Measurements from ENCODE around the gene TUBG1. TPM values are rescaled to one million over a fixed set of nuclear protein-coding genes. Genes with fewer than 3 reads are reported as not detected.
"Not testable (repeated sequence)": the region's sequence is repeated elsewhere in the genome, so short reads cannot be mapped to it uniquely, and the experiment has no call there.

The TUBG1 gene
- total RNA-seq, 2 donors from 2014 or later = 28.8 to 55.9 TPM

DNA sequence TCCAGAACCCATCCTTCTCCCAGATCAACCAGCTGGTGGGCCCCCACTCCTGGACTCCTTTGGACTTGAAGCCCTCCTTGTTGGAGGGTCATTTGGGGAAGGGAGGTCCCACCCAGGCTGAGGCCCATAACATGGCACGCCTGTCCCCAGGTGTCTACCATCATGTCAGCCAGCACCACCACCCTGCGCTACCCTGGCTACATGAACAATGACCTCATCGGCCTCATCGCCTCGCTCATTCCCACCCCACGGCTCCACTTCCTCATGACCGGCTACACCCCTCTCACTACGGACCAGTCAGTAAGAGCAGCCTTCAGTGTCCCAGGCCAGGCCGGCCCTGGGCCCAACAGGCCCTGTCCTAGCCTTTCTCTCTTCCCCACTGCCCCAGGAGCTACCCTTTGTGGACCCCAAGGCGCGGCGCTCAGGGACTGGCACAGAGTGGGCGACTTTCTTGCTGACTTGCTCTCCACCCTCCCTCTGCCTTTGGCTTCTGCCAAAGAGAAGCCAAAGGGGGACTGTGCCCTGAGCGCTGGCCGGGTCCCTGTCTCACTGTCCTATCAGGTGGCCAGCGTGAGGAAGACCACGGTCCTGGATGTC is 4.3 kb downstream of the TUBG1 start:
- DNase-seq (ENCODE audit: low spot score) = no peak
- Histone ChIP-seq H3K9me3 (no peaks in the 10 kb centered on the region), H3K36me3 (peaks cover 39% of the 10 kb centered on the region), H3K27me3 (no peaks in the 10 kb centered on the region), H3K4me3 (no peak overlapping the region), H3K27ac (no peak overlapping the region), H3K4me1 (peaks cover 0 to 18% of the 10 kb centered on the region in 2 donors)
- TF ChIP-seq, protein P1, sequence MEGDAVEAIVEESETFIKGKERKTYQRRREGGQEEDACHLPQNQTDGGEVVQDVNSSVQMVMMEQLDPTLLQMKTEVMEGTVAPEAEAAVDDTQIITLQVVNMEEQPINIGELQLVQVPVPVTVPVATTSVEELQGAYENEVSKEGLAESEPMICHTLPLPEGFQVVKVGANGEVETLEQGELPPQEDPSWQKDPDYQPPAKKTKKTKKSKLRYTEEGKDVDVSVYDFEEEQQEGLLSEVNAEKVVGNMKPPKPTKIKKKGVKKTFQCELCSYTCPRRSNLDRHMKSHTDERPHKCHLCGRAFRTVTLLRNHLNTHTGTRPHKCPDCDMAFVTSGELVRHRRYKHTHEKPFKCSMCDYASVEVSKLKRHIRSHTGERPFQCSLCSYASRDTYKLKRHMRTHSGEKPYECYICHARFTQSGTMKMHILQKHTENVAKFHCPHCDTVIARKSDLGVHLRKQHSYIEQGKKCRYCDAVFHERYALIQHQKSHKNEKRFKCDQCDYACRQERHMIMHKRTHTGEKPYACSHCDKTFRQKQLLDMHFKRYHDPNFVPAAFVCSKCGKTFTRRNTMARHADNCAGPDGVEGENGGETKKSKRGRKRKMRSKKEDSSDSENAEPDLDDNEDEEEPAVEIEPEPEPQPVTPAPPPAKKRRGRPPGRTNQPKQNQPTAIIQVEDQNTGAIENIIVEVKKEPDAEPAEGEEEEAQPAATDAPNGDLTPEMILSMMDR (IDR thresholded peaks at IDR 0.05) = no peak

DNA sequence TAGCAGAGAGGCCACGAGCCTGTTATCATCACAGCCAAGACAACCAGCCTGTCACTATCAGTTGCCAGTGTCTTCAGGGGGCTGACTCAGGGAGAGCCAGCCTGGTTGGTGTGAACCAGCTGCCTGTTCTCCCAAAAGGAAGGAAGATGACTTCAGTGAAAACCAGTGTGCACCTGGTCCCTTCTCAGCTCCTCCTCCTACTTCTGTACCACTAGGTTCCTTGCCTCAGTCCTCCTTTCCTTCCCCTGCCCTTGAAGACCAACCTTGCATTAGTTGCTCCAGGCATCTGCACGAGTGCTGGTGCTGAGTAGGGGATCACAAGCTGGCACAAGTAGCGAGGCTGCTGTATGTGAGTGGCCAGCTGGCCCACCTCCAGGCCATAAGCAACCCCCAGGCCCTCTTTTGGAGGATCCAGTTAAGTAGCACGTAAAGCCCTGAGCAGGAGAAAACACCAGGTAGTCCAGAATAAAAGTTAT is 8.5 kb downstream of the TUBG1 start:
- Histone ChIP-seq H3K4me3 (no peak overlapping the region), H3K4me1 (peaks cover 0 to 11% of the 10 kb centered on the region in 2 donors), H3K9me3 (no peaks in the 10 kb centered on the region), H3K27me3 (no peaks in the 10 kb centered on the region), H3K27ac (peak overlapping the region; percentile 65 to 67), H3K36me3 (peaks cover 27% of the 10 kb centered on the region)
- TF ChIP-seq, protein P1 (IDR thresholded peaks at IDR 0.05) = no peak
- no peak for DNase-seq (ENCODE audit: low spot score)

DNA sequence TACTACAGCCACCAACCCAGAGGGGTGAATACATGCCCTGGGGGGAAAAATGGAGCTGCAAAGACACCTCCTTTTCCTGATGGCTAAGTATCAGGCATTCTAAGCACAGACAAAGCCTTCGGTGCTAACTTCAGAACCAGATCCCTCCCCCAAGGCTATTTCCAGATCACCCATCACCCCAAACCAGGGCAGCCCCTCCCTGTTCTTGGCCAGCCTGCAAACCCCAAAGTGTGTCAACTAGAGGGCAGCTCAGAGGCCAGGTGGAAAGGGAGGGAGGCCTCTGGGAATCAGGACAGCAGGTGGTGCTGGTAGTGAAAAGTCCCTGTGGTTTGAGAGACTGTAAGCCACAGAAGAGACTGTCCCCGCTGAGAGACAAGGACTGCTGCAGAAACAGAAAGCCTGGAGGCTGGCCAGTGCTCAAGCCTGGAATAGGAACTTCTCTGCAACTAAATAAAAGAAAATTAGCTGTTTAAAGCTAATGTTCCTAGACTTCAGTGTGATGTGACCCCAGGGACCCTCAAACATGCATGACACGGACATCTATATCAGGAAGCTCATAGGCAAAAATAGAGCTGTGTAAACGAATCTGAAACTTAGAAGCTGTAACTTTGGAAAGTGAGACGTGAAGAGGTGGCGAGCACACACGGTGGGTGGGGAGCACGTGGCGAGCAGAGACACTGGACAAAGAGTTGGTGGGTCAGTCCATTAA is 9.1 kb downstream of the TUBG1 start:
- TF ChIP-seq, protein P1 (IDR thresholded peaks at IDR 0.05) = peak; percentile 18 to 50
- Histone ChIP-seq H3K36me3 (peaks cover 21% of the 10 kb centered on the region), H3K9me3 (no peaks in the 10 kb centered on the region), H3K4me3 (no peak overlapping the region), H3K4me1 (peaks cover 0 to 11% of the 10 kb centered on the region in 2 donors), H3K27me3 (no peaks in the 10 kb centered on the region), H3K27ac (peak overlapping the region; percentile 65 to 67)
- DNase-seq (ENCODE audit: low spot score) = no peak

DNA sequence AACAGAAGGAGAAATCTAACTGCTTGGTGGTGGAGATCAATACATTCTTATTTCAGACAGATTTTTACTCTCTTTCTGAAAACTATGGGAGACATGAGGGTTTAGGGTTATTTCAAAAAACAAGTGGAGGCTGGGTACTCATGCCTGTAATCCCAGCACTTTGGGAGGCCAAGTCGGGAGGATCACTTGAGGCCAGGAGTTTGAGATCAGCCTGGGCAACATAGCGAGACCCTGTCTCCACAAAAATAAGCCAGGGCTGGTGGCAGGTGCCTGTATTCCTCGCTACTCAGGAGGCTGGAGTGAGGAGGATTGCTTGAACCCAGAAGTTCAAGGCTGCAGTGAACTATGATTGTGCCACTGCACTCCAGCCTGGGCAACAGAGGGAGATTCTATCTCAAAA is 12.5 kb downstream of the TUBG1 start:
- H3K27ac ChIP-seq; H3K4me3 ChIP-seq; H3K36me3 ChIP-seq; H3K9me3 ChIP-seq; H3K27me3 ChIP-seq; DNase-seq (ENCODE audit: low spot score): not testable (repeated sequence)
- H3K4me1 ChIP-seq = peaks cover 0 to 11% of the 10 kb centered on the region in 2 donors

DNA sequence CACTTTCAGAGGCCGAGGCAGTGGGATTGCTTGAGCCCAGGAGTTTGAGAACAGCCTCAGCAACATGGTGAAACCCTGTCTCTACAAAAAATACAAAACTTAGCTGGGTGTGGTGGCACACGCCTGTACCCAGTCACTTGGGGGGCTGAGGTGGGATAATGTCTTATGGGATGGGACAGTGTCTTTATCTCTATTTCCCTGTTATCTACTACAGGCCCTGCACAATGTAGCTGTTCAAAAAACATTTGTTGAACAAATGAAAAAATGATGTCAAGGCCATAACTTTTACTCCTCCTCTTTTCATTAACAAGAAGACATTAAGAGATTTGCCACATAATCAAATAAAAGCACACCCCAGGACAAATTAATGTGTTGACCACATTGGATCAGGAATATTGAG is 13.8 kb downstream of the TUBG1 start:
- H3K4me1 ChIP-seq = peaks cover 0 to 5% of the 10 kb centered on the region in 2 donors
- DNase-seq (ENCODE audit: low spot score) = no peak
- no peaks in the 10 kb centered on the region for H3K27me3 ChIP-seq
- no peak overlapping the region for H3K4me3 ChIP-seq
- no peaks in the 10 kb centered on the region for H3K9me3 ChIP-seq
- no peaks in the 10 kb centered on the region for H3K36me3 ChIP-seq
- no peak overlapping the region for H3K27ac ChIP-seq
- TF ChIP-seq, protein P1 (IDR thresholded peaks at IDR 0.05) = no peak

DNA sequence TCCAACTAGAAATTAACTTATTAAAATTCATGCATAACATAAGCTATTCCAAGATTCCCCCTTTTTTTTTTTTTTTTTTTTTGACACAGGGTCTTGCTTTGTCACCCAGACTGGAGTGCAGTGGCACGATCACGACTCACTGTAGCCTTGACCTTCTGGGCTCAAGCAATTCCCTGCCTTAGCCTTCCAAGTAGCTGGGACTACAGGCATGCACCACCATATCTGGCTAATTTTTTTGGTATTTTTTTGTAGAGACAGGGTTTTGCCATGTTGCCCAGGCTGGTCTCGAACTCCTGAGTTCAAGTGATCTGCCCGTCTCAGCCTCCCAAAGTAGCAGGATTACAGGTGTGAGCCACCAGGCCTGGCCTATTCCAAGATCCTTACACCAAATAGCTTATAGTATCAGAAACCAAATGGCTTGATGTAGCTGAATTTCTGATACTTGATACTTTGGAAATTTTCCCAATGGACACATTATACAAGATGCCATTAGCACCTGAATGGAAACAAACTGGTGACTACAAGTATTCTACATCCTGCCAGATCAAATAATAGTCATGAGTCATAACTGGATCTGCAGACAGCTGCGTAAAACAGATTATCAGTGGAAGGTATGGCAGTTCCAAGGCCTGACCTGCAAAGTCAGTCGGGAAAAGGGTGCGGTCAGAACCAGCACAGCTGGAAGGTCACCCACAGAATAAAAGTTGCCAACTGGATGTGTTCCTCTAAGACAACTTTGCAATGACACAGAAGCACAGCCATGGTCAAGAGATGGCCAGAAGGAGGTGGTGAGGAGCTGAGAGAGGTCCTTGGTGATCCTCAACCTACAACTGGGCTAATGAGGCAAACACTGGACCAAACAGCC is 14.5 kb downstream of the TUBG1 start:
- Histone ChIP-seq H3K9me3 (no peaks in the 10 kb centered on the region), H3K4me1 (no peaks in the 10 kb centered on the region), H3K27me3 (no peaks in the 10 kb centered on the region), H3K36me3 (no peaks in the 10 kb centered on the region), H3K27ac (no peak overlapping the region), H3K4me3 (no peak overlapping the region)
- TF ChIP-seq, protein P1 (IDR thresholded peaks at IDR 0.05) = no peak
- DNase-seq (ENCODE audit: low spot score) = no peak

DNA sequence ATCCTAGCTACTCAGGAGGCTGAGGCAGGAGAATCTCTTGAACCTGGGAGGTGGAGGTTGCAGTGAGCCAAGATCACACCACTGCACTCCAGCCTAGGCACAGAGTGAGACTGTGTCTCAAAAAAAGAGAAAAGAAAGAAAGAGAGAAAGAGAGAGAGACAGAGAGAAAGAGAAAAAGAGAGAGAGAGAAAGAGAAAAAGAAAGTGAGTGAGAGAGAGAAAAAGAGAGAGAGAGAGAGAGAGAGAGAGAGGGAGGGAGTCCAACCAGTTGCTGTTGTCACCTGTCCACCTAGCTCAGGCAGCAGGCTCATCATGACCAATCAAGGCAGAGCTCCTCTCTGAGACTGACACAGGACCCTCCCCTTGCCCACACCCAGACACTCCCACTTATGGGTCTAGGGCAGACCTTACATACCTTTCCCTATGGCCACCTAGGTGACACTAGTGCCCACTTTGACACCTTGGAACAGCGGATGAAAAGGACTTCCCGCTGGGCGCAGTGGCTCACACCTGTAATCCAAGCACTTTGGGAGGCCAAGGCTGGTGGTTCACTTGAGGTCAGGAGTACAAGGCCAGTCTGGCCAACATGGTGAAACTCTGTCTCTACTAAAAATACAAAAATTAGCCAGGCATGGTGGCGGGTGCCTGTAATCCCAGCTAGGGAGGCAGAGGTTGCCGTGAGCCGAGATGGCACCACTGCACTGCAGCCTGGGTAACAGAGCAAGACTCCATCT is 17.7 kb downstream of the TUBG1 start:
- H3K27me3 ChIP-seq; H3K27ac ChIP-seq; H3K9me3 ChIP-seq; H3K36me3 ChIP-seq; H3K4me3 ChIP-seq; DNase-seq (ENCODE audit: low spot score); H3K4me1 ChIP-seq: not testable (repeated sequence)

All from right atrium auricular region (tissue), 2 donors.